Skin epidermis (tissue), 12 donors: Measurements from ENCODE around the gene GGT6.
"Not testable (repeated sequence)": the region's sequence is repeated elsewhere in the genome, so short reads cannot be mapped to it uniquely, and the experiment has no call there.

Experiments
- H3K27ac ChIP-seq, 21 experiments: fragments of 200-600 bp; sonication (generic) in 11 of 21; one replicate each; pipeline ENCODE4 v1.5.0; 2020; ENCODE audit warnings: mild to moderate bottlenecking in 3 of 21, inconsistent platforms in 2 of 21, moderate library complexity in 2 of 21
- H3K4me3 ChIP-seq, 7 experiments: fragments of 200-600 bp; sonication (generic) in 2 of 7; one replicate each; pipeline ENCODE4 v1.5.0; 2020; ENCODE audit warnings: inconsistent platforms in 2 of 7, mild to moderate bottlenecking in 2 of 7, moderate library complexity in 1 of 7

GGT6 gene

GRCh38 chr17:4560421-4560820, at the start of gene GGT6:
Gene GGT6, minus strand, starts transcription at chr17:4560577. Its CDS starts 56 bp downstream, at chr17:4560521.
- H3K27ac ChIP-seq = peak within 1 kb of the TSS in 20 of 21 experiments; percentile 26 to 85 (median 66)
- peak within 1 kb of the TSS in 5 of 7 experiments; percentile 8 to 30 (median 17) for H3K4me3 ChIP-seq

- no peak overlapping the region for H3K27ac ChIP-seq
- H3K4me3 ChIP-seq = no peak overlapping the region
Observed at GRCh38 chr17:4610162-4610561, 49.8 kb upstream of the GGT6 start.

GRCh38 chr17:4609761-4610160, 49.4 kb upstream of the GGT6 start:
- Histone ChIP-seq H3K4me3 (no peak overlapping the region), H3K27ac (no peak overlapping the region)

- no peak overlapping the region for H3K4me3 ChIP-seq
- peak overlapping the region in 11 of 21 experiments; percentile 4 to 65 (median 40) for H3K27ac ChIP-seq
Observed at GRCh38 chr17:4607773-4608187, 47.4 kb upstream of the GGT6 start.

- Histone ChIP-seq H3K27ac (peak overlapping the region in 12 of 21 experiments; percentile 4 to 65 (median 38)), H3K4me3 (no peak overlapping the region)
Observed at GRCh38 chr17:4607261-4607741, 46.9 kb upstream of the GGT6 start.

- peak overlapping the region in 1 of 21 experiments; percentile 16 for H3K27ac ChIP-seq
- H3K4me3 ChIP-seq = no peak overlapping the region
Observed at GRCh38 chr17:4605826-4606225, 45.4 kb upstream of the GGT6 start.

GRCh38 chr17:4604736-4605135, 44.4 kb upstream of the GGT6 start:
- H3K4me3 ChIP-seq = not testable (repeated sequence)
- peak overlapping the region in 1 of 21 experiments; percentile 1 for H3K27ac ChIP-seq

GRCh38 chr17:4604111-4604644, 43.8 kb upstream of the GGT6 start:
- H3K27ac ChIP-seq = peak overlapping the region in 2 of 21 experiments; percentile 1 to 14
- no peak overlapping the region for H3K4me3 ChIP-seq

GRCh38 chr17:4602041-4602440, 41.7 kb upstream of the GGT6 start:
- no peak overlapping the region for H3K4me3 ChIP-seq
- H3K27ac ChIP-seq = no peak overlapping the region

GRCh38 chr17:4601326-4601725, 40.9 kb upstream of the GGT6 start:
- H3K27ac ChIP-seq = no peak overlapping the region
- no peak overlapping the region for H3K4me3 ChIP-seq

GRCh38 chr17:4600563-4600962, 40.2 kb upstream of the GGT6 start:
- Histone ChIP-seq H3K4me3 (no peak overlapping the region), H3K27ac (peak overlapping the region in 2 of 21 experiments; percentile 11 to 21)

GRCh38 chr17:4599505-4600281, 39.3 kb upstream of the GGT6 start:
- Histone ChIP-seq H3K27ac (peak overlapping the region in 7 of 21 experiments; percentile 1 to 71 (median 41)), H3K4me3 (no peak overlapping the region)

- Histone ChIP-seq H3K4me3 (no peak overlapping the region), H3K27ac (peak overlapping the region in 8 of 21 experiments; percentile 44 to 71 (median 52))
Observed at GRCh38 chr17:4598776-4599504, 38.6 kb upstream of the GGT6 start.

- Histone ChIP-seq H3K27ac (no peak overlapping the region), H3K4me3 (no peak overlapping the region)
Observed at GRCh38 chr17:4597975-4598374, 37.6 kb upstream of the GGT6 start.

- no peak overlapping the region for H3K27ac ChIP-seq
- H3K4me3 ChIP-seq = no peak overlapping the region
Observed at GRCh38 chr17:4596636-4597380, 36.4 kb upstream of the GGT6 start.

GRCh38 chr17:4595685-4596342, 35.4 kb upstream of the GGT6 start:
- not testable (repeated sequence) for H3K4me3 ChIP-seq, H3K27ac ChIP-seq

GRCh38 chr17:4594931-4595684, 34.7 kb upstream of the GGT6 start:
- H3K27ac ChIP-seq = no peak overlapping the region
- no peak overlapping the region for H3K4me3 ChIP-seq

GRCh38 chr17:4594406-4594805, 34.0 kb upstream of the GGT6 start:
- no peak overlapping the region for H3K27ac ChIP-seq
- H3K4me3 ChIP-seq = no peak overlapping the region

- no peak overlapping the region for H3K27ac ChIP-seq
- no peak overlapping the region for H3K4me3 ChIP-seq
Observed at GRCh38 chr17:4593021-4593421, 32.6 kb upstream of the GGT6 start.
